DMS53 treated with DMSO at 0.1 percent for 48 hours (cell line): ENCODE results near the gene SERHL2.
"Not testable (repeated sequence)": the region's sequence is repeated elsewhere in the genome, so short reads cannot be mapped to it uniquely, and the experiment has no call there.

Source experiments
- DNase-seq: peaks from one replicate; lab custom pipeline; 2025; ENCODE audit not compliant: unreplicated experiment; lab: John Stamatoyannopoulos, UW

The SERHL2 gene

DNA sequence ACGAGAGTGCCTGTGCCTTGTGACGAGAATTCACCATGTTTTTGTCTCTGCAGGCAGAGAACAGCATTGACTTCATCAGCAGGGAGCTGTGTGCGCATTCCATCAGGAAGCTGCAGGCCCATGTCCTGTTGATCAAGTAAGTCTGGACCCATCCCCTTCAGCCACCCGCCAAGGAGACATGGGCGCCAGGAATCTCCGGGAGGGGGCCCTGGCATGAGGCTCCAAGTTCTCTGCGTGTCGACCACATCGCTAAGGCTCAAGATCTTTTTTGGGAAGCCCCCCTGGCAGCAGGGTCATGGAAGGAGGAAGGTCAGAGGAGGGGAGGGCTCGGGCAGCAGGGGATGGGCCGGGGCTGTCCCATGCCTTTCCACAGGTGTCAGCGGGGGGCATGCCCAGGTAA lies 17.3 kb downstream of the SERHL2 start:
- DNase-seq, result not testable (repeated sequence)

DNA sequence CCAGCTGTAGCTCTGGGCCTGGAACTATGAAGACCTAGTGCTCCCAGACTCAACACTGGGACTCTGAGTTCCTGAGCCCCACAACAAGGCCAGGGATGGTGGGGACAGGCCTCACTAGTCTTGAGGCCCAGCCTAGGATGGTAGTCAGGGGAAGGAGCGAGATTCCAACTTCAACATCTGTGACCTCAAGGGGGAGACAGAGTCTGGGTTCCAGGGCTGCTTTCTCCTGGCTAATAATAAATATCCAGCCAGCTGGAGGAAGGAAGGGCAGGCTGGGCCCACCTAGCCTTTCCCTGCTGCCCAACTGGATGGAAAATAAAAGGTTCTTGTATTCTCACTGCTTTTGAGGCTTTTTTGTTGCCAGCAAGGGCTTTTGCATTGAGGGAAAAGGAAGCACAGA lies 20.3 kb downstream of the SERHL2 start:
- not testable (repeated sequence) for DNase-seq

DNA sequence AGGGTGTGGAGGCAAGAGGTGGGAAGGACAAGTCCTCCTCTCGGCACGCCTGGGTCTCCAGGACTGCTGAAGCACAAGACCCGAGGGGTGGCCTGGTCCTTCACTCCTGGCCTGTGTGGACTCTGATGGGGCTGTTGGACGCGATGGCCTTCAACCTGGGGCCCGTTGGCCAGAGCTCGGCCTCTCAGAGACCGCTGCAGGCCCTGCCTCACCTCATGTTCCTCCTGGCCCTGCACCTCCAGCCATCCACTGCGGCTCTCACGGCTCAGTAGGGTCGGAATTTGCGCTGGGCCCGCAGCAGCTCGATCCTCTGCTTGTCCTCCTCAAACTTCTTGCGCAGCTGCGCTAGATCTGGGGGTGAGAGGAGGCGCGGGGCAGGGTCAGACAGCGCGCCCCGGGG lies 20.7 kb downstream of the SERHL2 start:
- not testable (repeated sequence) for DNase-seq

DNA sequence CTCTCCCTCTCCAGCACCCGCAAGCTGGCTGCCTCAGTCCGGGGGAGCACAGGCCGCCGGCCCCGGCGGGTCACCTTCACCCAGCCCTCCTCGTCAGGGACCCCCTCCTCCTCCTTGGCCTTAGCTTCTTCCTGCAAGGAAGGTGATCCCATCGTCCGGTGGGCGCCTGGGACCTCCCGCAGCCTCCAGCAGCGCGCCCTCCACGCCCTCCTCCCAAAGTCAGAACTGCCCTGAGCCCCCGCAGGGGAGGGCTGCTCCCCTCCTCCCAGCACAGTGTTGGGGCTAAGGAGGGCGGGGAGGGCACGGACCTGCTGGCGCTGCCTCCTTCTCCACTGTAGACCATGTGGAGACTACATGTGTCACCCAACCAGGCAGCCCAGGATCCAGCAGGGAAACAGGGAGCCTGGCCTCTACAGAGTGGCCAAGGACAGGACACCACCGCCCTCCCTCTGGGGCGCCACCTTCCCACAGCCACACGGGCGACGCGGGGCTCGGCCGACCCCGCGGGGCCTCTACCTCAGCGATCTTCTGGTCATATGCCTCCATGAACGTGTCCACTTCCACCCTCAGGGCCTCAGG lies 22.3 kb downstream of the SERHL2 start:
- not testable (repeated sequence) for DNase-seq

DNA sequence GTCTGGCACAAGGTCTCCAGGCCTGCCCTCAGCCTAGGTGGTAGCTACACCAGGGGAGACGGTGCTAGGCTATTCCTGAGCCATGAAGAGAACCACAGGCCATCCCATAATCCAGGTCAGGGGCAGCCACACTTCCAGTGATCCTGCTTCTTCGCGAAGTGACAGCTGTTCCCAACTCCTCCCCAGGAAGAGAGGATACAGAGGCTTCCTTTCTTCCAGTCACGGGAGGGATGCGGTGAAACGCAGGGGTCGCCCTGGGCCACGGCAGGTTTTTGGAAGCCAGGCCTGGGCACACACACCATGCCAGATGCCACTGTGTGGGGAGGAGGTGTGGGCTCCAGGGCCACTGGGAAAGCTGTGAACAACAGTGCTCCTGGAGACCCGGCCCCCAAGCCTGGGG lies 23.4 kb downstream of the SERHL2 start:
- not testable (repeated sequence) for DNase-seq

- no peak for DNase-seq
Observed at GRCh38 chr22:42577623-42578240, 24.0 kb downstream of the SERHL2 start.

- DNase-seq, result not testable (repeated sequence)
Observed at GRCh38 chr22:42580040-42580439, 26.3 kb downstream of the SERHL2 start.

- DNase-seq, result not testable (repeated sequence)
Observed at GRCh38 chr22:42581194-42581761, 27.5 kb downstream of the SERHL2 start.

- DNase-seq, result peak; percentile 24
Observed at GRCh38 chr22:42581762-42582716, 28.3 kb downstream of the SERHL2 start.

GRCh38 chr22:42582987-42583386 lies 29.2 kb downstream of the SERHL2 start:
- no peak for DNase-seq

- DNase-seq, result no peak
Observed at GRCh38 chr22:42584364-42584940, 30.7 kb downstream of the SERHL2 start.

DNA sequence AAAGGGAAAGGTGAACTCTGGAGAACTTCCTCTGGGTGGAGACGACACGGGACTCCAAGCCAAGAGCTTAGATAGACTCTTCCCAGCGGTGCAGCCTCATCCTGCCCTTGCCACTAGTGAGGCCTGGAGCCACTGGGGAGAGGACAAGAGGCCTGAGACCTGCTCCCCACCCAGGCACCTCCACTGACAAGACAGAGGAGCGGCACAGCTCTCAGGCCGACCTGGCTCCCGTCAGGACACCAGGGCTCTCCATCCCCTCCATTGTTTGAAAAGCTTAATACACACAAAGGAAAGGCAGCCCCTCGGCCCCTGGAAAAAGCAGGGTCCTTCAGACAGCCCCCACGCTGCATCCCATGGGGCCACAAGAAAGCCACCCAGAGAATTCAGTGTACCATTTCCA lies 31.3 kb downstream of the SERHL2 start:
- no peak for DNase-seq

GRCh38 chr22:42586381-42586780 lies 32.6 kb downstream of the SERHL2 start:
- no peak for DNase-seq

DNA sequence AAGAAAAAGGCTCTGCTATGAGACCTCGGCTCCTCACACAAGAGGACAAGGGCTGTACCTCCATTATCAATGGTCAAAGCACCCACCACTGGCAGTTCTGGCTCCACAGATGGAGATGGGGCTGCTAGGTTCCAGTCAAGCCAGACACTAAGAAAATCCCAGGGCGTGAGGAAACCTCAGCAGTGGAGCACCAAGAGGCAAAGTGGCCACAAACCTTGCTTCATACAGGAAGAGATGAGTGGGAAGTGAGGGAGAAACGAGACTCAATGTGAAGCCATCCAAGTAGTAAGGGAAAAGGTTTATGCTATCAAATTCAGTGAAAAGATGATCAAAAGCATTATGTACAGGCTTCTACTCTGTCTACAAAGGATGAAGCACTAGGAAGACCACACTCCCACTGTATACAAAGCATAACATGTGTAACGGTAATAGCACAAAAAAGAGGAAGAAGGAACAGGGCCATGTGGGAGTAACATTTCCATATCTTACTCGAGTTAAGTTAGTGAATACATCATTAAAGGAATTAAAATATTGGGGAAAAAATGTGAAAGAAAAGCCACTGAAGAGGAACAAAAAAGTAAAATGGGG lies 33.9 kb downstream of the SERHL2 start:
- no peak for DNase-seq

DNA sequence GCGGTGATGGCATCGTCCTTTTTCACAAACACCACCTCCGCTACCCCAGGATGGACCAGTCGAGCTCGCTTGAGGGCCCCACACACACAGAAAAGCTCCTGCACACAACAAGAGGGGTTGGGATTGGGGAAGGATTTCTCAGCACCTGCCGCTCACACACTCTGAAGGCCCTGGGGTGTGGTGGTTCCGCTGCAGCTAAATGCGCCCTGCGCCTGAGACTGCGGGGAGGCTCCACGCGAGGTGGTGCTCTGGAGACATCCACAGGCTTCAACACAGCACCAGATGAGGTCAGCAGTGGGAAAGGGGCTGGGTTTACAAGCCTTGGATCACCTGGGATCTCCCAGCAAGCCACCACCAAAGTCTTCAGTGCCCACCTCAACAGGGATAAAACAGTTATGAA lies 38.2 kb downstream of the SERHL2 start:
- no peak for DNase-seq

DNA sequence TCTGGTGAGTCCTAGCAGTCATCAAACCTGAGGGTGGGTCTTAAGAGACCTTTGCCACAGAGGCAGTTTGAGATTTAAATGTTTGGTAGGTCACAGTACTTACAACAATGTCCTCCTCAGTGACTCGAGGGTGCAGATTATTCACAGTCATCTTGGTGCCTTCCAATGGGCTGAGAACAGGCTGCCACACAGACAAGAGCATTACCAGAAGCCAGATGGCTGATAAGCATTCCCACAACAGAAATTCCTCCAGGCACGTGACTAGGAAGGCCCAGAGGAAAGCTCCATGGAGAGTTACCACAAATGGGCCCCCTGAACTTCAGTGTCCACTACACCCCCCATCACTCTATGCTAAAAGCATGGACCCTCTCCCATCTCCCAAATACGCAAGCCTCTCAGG lies 41.7 kb downstream of the SERHL2 start:
- DNase-seq, result no peak

DNA sequence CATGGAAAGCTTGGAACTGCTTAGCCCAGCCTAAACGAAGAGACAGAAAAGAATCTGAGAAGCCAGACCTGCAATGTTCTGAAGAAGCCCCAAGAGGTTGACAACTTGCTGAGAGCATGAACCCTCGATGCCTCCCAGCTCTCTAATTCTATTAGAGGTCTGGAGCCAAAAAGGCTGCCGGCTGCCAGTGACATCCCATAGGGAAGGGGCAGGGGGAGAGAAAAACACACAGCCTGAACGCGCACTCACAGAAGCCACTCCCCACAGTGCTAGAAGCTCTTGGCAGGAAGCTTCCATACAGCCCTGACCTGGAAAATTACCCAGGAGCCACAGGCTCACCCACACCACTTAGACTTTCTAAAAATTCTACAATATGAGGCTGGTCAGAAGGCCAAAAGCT lies 42.6 kb downstream of the SERHL2 start:
- DNase-seq, result no peak

- no peak for DNase-seq
Observed at GRCh38 chr22:42596863-42597530, 43.2 kb downstream of the SERHL2 start.

GRCh38 chr22:42601879-42602465 lies 48.2 kb downstream of the SERHL2 start:
- DNase-seq, result no peak

DNA sequence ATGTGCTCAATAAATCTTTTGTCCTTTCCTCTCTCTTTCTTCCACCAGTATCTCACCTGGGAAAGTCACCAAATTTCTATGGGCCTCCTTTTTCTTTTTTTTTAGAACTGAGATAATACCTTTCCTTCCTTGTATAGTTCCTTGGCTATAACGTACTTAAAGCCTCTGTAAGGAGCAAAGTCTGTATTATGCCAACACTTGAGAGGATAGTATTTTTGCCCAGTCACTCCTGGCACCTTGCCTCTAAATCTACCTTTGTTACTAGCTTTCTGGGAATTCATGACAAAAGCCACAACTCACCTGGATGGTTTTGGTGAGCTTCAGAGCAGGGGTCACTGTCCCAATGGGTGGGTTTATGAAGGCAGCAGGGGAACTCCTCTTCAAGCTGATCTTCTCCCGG lies 48.7 kb downstream of the SERHL2 start:
- no peak for DNase-seq
